Measurements from ENCODE around the gene MYH9.

MYH9 gene

GRCh38 chr22:36239150-36239400 lies 148.7 kb downstream of the MYH9 start:
- DNase-seq = no peak

- no peak for DNase-seq
Measured at GRCh38 chr22:36238373-36239149, 149.2 kb downstream of the MYH9 start.

GRCh38 chr22:36237462-36238372 lies 150.1 kb downstream of the MYH9 start:
- no peak for DNase-seq

GRCh38 chr22:36236388-36237319 lies 151.1 kb downstream of the MYH9 start:
- DNase-seq = no peak

GRCh38 chr22:36235585-36235984 lies 152.2 kb downstream of the MYH9 start:
- DNase-seq = no peak

GRCh38 chr22:36234919-36235318 lies 152.8 kb downstream of the MYH9 start:
- DNase-seq = no peak

- DNase-seq = no peak
Measured at GRCh38 chr22:36234213-36234612, 153.6 kb downstream of the MYH9 start.

GRCh38 chr22:36233796-36234195 lies 154.0 kb downstream of the MYH9 start:
- no peak for DNase-seq

GRCh38 chr22:36232715-36233401 lies 154.9 kb downstream of the MYH9 start:
- no peak for DNase-seq
